ACC112 (cell line): ENCODE measurements around the gene ACACA.

Experiments used
- H2AFZ ChIP-seq: fragments of 200-600 bp; sonication (generic); one replicate; pipeline ENCODE4 v1.6.0; 2017; ENCODE audit warnings: antibody characterized with exemption, low read length; ENCODE audit not compliant: unreplicated experiment
- H3K27ac ChIP-seq: fragments of 200-600 bp; sonication (generic); 2 replicates; pipeline ENCODE4 v1.5.1; 2014; ENCODE audit warnings: low read depth, mild to moderate bottlenecking, antibody characterized with exemption, low read length, moderate library complexity
- H3K27me3 ChIP-seq: fragments of 200-600 bp; sonication (generic); 2 replicates; pipeline ENCODE4 v1.6.1; 2014; ENCODE audit warnings: mild to moderate bottlenecking, antibody characterized with exemption, low read length, moderate library complexity, mixed read lengths; ENCODE audit not compliant: insufficient read depth
- H3K36me3 ChIP-seq: fragments of 200-600 bp; sonication (generic); 2 replicates; pipeline ENCODE4 v1.6.1; 2016; ENCODE audit warnings: mild to moderate bottlenecking, antibody characterized with exemption, low read length, moderate library complexity, mixed read lengths; ENCODE audit not compliant: insufficient read depth
- H3K4me1 ChIP-seq: fragments of 200-600 bp; sonication (generic); one replicate; pipeline ENCODE4 v1.6.1; 2016; ENCODE audit warnings: low read length, mixed read lengths; ENCODE audit not compliant: insufficient read depth, unreplicated experiment, control insufficient read depth
- H3K4me3 ChIP-seq: fragments of 200-600 bp; sonication (generic); 2 replicates; pipeline ENCODE4 v1.5.1; 2014; ENCODE audit warnings: mild to moderate bottlenecking, low read depth, low read length
- H3K79me2 ChIP-seq: fragments of 200-600 bp; sonication (generic); one replicate; pipeline ENCODE4 v1.6.0; 2016; ENCODE audit warnings: low read length; ENCODE audit not compliant: control insufficient read depth, unreplicated experiment, insufficient read depth

The ACACA gene

GRCh38 chr17:37137906-37138514 is 268.6 kb downstream of the ACACA start:
- Histone ChIP-seq H3K27ac (no peak overlapping the region), H2AFZ (no peak overlapping the region), H3K4me1 (no peaks in the 10 kb centered on the region), H3K27me3 (no peaks in the 10 kb centered on the region), H3K4me3 (no peak overlapping the region), H3K36me3 (peaks cover 9% of the 10 kb centered on the region), H3K79me2 (no peaks in the 10 kb centered on the region)

GRCh38 chr17:37137070-37137610 is 269.5 kb downstream of the ACACA start:
- Histone ChIP-seq H3K79me2 (no peaks in the 10 kb centered on the region), H3K4me1 (no peaks in the 10 kb centered on the region), H3K4me3 (no peak overlapping the region), H3K27ac (no peak overlapping the region), H2AFZ (no peak overlapping the region), H3K27me3 (no peaks in the 10 kb centered on the region), H3K36me3 (peaks cover 9% of the 10 kb centered on the region)

GRCh38 chr17:37135576-37135975 is 271.1 kb downstream of the ACACA start:
- Histone ChIP-seq H2AFZ (no peak overlapping the region), H3K27me3 (no peaks in the 10 kb centered on the region), H3K36me3 (peaks cover 3% of the 10 kb centered on the region; the same call in 1 of the 2 replicates), H3K4me3 (no peak overlapping the region), H3K79me2 (no peaks in the 10 kb centered on the region), H3K27ac (no peak overlapping the region), H3K4me1 (peaks cover 4% of the 10 kb centered on the region)

- H3K4me3 ChIP-seq: no peak overlapping the region
- peaks cover 7% of the 10 kb centered on the region for H3K36me3 ChIP-seq
- H3K27me3 ChIP-seq: no peaks in the 10 kb centered on the region
- no peak overlapping the region for H3K27ac ChIP-seq
- peaks cover 4% of the 10 kb centered on the region for H3K4me1 ChIP-seq
- H2AFZ ChIP-seq: no peak overlapping the region
- no peaks in the 10 kb centered on the region for H3K79me2 ChIP-seq
Observed at GRCh38 chr17:37134050-37134449, 272.6 kb downstream of the ACACA start.

GRCh38 chr17:37133136-37133535 is 273.5 kb downstream of the ACACA start:
- Histone ChIP-seq H3K27me3 (no peaks in the 10 kb centered on the region), H3K79me2 (no peaks in the 10 kb centered on the region), H2AFZ (no peak overlapping the region), H3K4me1 (peaks cover 4% of the 10 kb centered on the region), H3K27ac (no peak overlapping the region), H3K4me3 (no peak overlapping the region), H3K36me3 (peaks cover 13% of the 10 kb centered on the region)

GRCh38 chr17:37131669-37132611 is 274.7 kb downstream of the ACACA start:
- Histone ChIP-seq H3K4me1 (peaks cover 4% of the 10 kb centered on the region), H3K27ac (no peak overlapping the region), H3K36me3 (peaks cover 13% of the 10 kb centered on the region)

GRCh38 chr17:37130984-37131446 is 275.6 kb downstream of the ACACA start:
- H3K79me2 ChIP-seq: no peaks in the 10 kb centered on the region
- no peak overlapping the region for H3K4me3 ChIP-seq
- peaks cover 18% of the 10 kb centered on the region for H3K36me3 ChIP-seq
- H3K4me1 ChIP-seq: peaks cover 4% of the 10 kb centered on the region
- H3K27me3 ChIP-seq: no peaks in the 10 kb centered on the region
- no peak overlapping the region for H2AFZ ChIP-seq
- no peak overlapping the region for H3K27ac ChIP-seq

More at GRCh38 chr17:37131669-37132611, 274.7 kb downstream of the ACACA start:
- Histone ChIP-seq H2AFZ (no peak overlapping the region), H3K4me3 (no peak overlapping the region), H3K79me2 (no peaks in the 10 kb centered on the region), H3K27me3 (no peaks in the 10 kb centered on the region)

GRCh38 chr17:37124821-37125173 is 281.8 kb downstream of the ACACA start:
- H3K4me1 ChIP-seq: no peaks in the 10 kb centered on the region
- no peak overlapping the region for H3K27ac ChIP-seq
- H3K27me3 ChIP-seq: no peaks in the 10 kb centered on the region
- H3K36me3 ChIP-seq: peaks cover 42% of the 10 kb centered on the region
- H3K4me3 ChIP-seq: no peak overlapping the region
- H3K79me2 ChIP-seq: no peaks in the 10 kb centered on the region
- H2AFZ ChIP-seq: no peak overlapping the region

GRCh38 chr17:37123941-37124820 is 282.5 kb downstream of the ACACA start:
- Histone ChIP-seq H3K27me3 (no peaks in the 10 kb centered on the region), H3K79me2 (no peaks in the 10 kb centered on the region), H2AFZ (no peak overlapping the region), H3K36me3 (peaks cover 40% of the 10 kb centered on the region), H3K4me3 (no peak overlapping the region), H3K27ac (no peak overlapping the region), H3K4me1 (no peaks in the 10 kb centered on the region)

GRCh38 chr17:37123386-37123785 is 283.2 kb downstream of the ACACA start:
- no peak overlapping the region for H3K27ac ChIP-seq
- no peaks in the 10 kb centered on the region for H3K27me3 ChIP-seq
- no peaks in the 10 kb centered on the region for H3K79me2 ChIP-seq
- no peak overlapping the region for H2AFZ ChIP-seq
- no peak overlapping the region for H3K4me3 ChIP-seq
- peaks cover 37% of the 10 kb centered on the region; the same call in 1 of the 2 replicates for H3K36me3 ChIP-seq
- no peaks in the 10 kb centered on the region for H3K4me1 ChIP-seq
